Psoas muscle (tissue), 8 donors: Measurements from ENCODE around the gene ELMO1. TPM values are rescaled to one million over a fixed set of nuclear protein-coding genes. Genes with fewer than 3 reads are reported as not detected.

Experiments
- ATAC-seq, 4 donors: fragments of 200-7000 bp; cut with Tn5 transposase; one replicate each; pipeline ENCODE4 v1.9.1; 2020; ENCODE audit warnings: moderate library complexity in 3 of 4, mild to moderate bottlenecking in 2 of 4
- DNase-seq, 2 donors: peaks; one replicate each; pipeline ENCODE4 v3.0.0-alpha.2; 2020
- H3K27ac ChIP-seq: fragments of 200-600 bp; one replicate; pipeline ENCODE4 v1.8.0; 2022
- H3K27me3 ChIP-seq, 3 donors: fragments of 200-600 bp in 1 of 3; one replicate each; pipeline versions ENCODE4 v1.6.1 to v1.8.0; 2013 to 2022; ENCODE audit warnings: low read length in 2 of 3, mild to moderate bottlenecking in 2 of 3, moderate library complexity in 1 of 3; ENCODE audit not compliant: insufficient read depth in 3 of 3
- H3K36me3 ChIP-seq, 2 donors: fragments of 200-600 bp in 1 of 2; one replicate each; pipeline versions ENCODE4 v1.6.1 to v1.8.0; 2013 to 2022; ENCODE audit warnings: low read depth in 1 of 2, mild to moderate bottlenecking in 1 of 2, moderate library complexity in 1 of 2; ENCODE audit not compliant: insufficient read depth in 1 of 2
- H3K4me1 ChIP-seq: fragments of 200-600 bp; one replicate; pipeline ENCODE4 v1.8.0; 2022
- H3K4me3 ChIP-seq: fragments of 200-600 bp; one replicate; pipeline ENCODE4 v1.8.0; 2022; ENCODE audit warnings: mild to moderate bottlenecking
- H3K9me3 ChIP-seq: fragments of 200-600 bp; one replicate; pipeline ENCODE4 v1.8.0; 2022
- WGBS, 3 donors: extraction: QIAGEN DNeasy Blood & Tissue Kit; methylation state at CpG; one replicate each; pipeline versions ENCODE4 v1.1.6 to v1.1.7; 2013; 5-methylcytosine and 5-hydroxymethylcytosine counted together
- intact Hi-C, 2 donors: fragments of 100-400 bp; cut with DNase I; formaldehyde crosslinking; loops; one replicate each; pipeline versions ENCODE4 v1.11.0 to v1.14.2; 2022
- polyA plus RNA-seq, 3 donors: library from polyadenylated mRNA; stranded (reverse); fragments of 200-250 nt; gene quantifications; one replicate each; pipeline ENCODE4 v1.2.3, GENCODE V29; 2013
- total RNA-seq, 4 donors: library from RNA; stranded (reverse); fragmentation: NEBNext Ultra II Directional in 2 of 4; extraction: Animal tissue kit (Norgen Biotek cat#: 25700) in 2 of 4; gene quantifications; one replicate each; pipeline versions ENCODE4 v1.2.1 to v1.2.4, GENCODE V29; 2021 to 2023
- TF ChIP-seq, protein P1 (sequence below): fragments of 200-600 bp; IDR thresholded peaks from one replicate; pipeline ENCODE4 v1.8.0; 2022; ENCODE audit warnings: antibody characterized with exemption
- donor health status: healthy with polysubstance abuse.
- donor health status: DM: no; HTN: no; CAD: no; lungs with moderate emphysema.
- donor health status: Bipolar disorder and iron deficiency.
- donor health status: healthy.
- donor health status: DM: yes; HTN: yes; CAD: no.
- donor health status: DM: no; HTN: no; CAD: no.
- donor health status: DM: no; HTN: no; CAD: no.
- donor health status: DM: yes; HTN: yes; CAD: no.

ELMO1 gene
- total and polyA plus RNA-seq, 7 donors = 2.8 to 8.1 (median 6.9) TPM

GRCh38 chr7:37100735-37101331 lies 347.8 kb downstream of the ELMO1 start:
- Histone ChIP-seq H3K4me1 (no peaks in the 10 kb centered on the region), H3K27ac (no peak overlapping the region), H3K36me3 (no peaks in the 10 kb centered on the region), H3K27me3 (no peaks in the 10 kb centered on the region), H3K9me3 (no peaks in the 10 kb centered on the region), H3K4me3 (no peak overlapping the region)
- WGBS, 3 donors = 73 to 78% (median 78%) methylated on average over 7 of the region's 7 CpGs
- TF ChIP-seq, protein P1, sequence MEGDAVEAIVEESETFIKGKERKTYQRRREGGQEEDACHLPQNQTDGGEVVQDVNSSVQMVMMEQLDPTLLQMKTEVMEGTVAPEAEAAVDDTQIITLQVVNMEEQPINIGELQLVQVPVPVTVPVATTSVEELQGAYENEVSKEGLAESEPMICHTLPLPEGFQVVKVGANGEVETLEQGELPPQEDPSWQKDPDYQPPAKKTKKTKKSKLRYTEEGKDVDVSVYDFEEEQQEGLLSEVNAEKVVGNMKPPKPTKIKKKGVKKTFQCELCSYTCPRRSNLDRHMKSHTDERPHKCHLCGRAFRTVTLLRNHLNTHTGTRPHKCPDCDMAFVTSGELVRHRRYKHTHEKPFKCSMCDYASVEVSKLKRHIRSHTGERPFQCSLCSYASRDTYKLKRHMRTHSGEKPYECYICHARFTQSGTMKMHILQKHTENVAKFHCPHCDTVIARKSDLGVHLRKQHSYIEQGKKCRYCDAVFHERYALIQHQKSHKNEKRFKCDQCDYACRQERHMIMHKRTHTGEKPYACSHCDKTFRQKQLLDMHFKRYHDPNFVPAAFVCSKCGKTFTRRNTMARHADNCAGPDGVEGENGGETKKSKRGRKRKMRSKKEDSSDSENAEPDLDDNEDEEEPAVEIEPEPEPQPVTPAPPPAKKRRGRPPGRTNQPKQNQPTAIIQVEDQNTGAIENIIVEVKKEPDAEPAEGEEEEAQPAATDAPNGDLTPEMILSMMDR = no peak
- ATAC-seq (no peak), DNase-seq (no peak)
- intact Hi-C loops = no loop called here

GRCh38 chr7:37098762-37099161 lies 349.9 kb downstream of the ELMO1 start:
- Histone ChIP-seq H3K4me3 (no peak overlapping the region), H3K27ac (no peak overlapping the region), H3K9me3 (no peaks in the 10 kb centered on the region), H3K4me1 (no peaks in the 10 kb centered on the region), H3K36me3 (no peaks in the 10 kb centered on the region), H3K27me3 (no peaks in the 10 kb centered on the region)
- WGBS, 3 donors = 84 to 89% (median 85%) methylated on average over 2 of the region's 2 CpGs
- TF ChIP-seq, protein P1 = no peak
- ATAC-seq = no peak
- no peak for DNase-seq
- intact Hi-C loops = no loop called here

GRCh38 chr7:37097983-37098382 lies 350.7 kb downstream of the ELMO1 start:
- no peaks in the 10 kb centered on the region for H3K9me3 ChIP-seq
- H3K4me1 ChIP-seq = no peaks in the 10 kb centered on the region
- TF ChIP-seq, protein P1 = no peak
- H3K27me3 ChIP-seq = no peaks in the 10 kb centered on the region
- no peak overlapping the region for H3K4me3 ChIP-seq
- 38 to 97% (median 92%) methylated on average over 1 of the region's 1 CpG for WGBS, 3 donors
- intact Hi-C loops = no loop called here
- ATAC-seq (no peak), DNase-seq (no peak)
- H3K36me3 ChIP-seq = no peaks in the 10 kb centered on the region
- no peak overlapping the region for H3K27ac ChIP-seq

- no peaks in the 10 kb centered on the region for H3K9me3 ChIP-seq
- TF ChIP-seq, protein P1 = no peak
- no peaks in the 10 kb centered on the region for H3K27me3 ChIP-seq
- DNase-seq (no peak), ATAC-seq (no peak)
- H3K4me1 ChIP-seq = no peaks in the 10 kb centered on the region
- WGBS, 3 donors = 83 to 93% (median 91%) methylated on average over 8 of the region's 8 CpGs
- H3K4me3 ChIP-seq = no peak overlapping the region
- intact Hi-C loops = no loop called here
- H3K27ac ChIP-seq = no peak overlapping the region
- no peaks in the 10 kb centered on the region for H3K36me3 ChIP-seq
Measured at GRCh38 chr7:37097276-37097675, 351.4 kb downstream of the ELMO1 start.

DNA sequence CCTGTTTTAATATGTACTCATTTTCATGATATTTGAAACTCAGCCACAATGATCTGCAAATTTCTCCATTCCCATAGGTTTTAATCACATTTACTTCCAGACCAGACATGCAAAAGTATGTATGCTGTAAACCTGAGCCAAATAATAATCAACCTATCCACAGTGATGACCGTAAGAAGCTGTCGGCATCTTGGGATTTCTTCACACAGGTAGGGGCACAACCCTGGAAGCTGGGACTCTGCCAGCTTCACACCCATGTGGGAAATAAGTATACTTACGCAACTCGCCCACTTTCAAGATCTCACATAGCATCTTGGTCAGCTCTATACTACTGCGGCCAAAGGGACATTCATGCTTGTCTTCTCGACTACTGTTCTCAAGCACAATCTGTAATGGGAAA lies 352.3 kb downstream of the ELMO1 start:
- intact Hi-C loops = no loop called here
- Histone ChIP-seq H3K9me3 (no peaks in the 10 kb centered on the region), H3K36me3 (no peaks in the 10 kb centered on the region), H3K27me3 (no peaks in the 10 kb centered on the region), H3K4me3 (no peak overlapping the region), H3K4me1 (no peaks in the 10 kb centered on the region), H3K27ac (no peak overlapping the region)
- DNase-seq (no peak), ATAC-seq (no peak)
- 94 to 98% (median 97%) methylated on average over 6 of the region's 6 CpGs for WGBS, 3 donors
- TF ChIP-seq, protein P1 = no peak
